H54 (cell line): Measurements from ENCODE around the gene ADAMTS8.

Experiments used
- DNase-seq: peaks from one replicate; pipeline ENCODE4 v3.0.0; 2011; ENCODE audit warnings: low spot score, mixed read lengths; ENCODE audit not compliant: insufficient read length
- FAIRE-seq: peaks from 3 replicates; lab custom pipeline; 2011; peaks lifted over from hg19 to GRCh38; lab: Jason Lieb, UNC
- POLR2A ChIP-seq: IDR thresholded peaks from 2 replicates; pipeline ENCODE4 v1.6.1; 2011; ENCODE audit warnings: low read depth, mild to moderate bottlenecking, low read length

Gene ADAMTS8

GRCh38 chr11:130359419-130359818, 69.0 kb downstream of the ADAMTS8 start:
- DNase-seq (no peak), FAIRE-seq (no peak)
- TF ChIP-seq POLR2A: no peak

DNA sequence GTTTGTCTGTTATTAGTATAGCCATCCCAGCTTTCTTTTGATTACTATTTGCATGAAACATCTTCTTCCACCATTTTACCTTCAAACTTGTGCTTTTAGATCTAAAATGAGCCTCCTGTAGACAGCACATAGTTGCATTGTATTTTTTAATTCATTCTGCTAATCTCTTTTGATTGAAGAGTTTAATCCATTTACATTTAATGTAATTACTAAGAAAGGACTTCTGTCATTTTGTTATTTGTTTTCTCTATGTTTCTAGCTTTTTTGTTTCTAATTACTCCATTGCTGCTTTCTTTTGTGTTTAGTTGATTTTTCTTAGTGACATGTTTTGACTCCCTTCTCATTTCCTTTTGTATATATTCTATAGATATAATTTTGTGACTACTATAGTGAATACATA, 70.0 kb downstream of the ADAMTS8 start:
- FAIRE-seq (no peak), DNase-seq (no peak)
- TF ChIP-seq POLR2A: no peak
